GM19193 (cell line): ENCODE measurements around the gene C1orf116.
A peak's percentile ranks its signal among the peaks of the same experiment; 100 is the strongest.

ENCODE experiments used
- POLR2A ChIP-seq: IDR thresholded peaks from 4 replicates; pipeline ENCODE4 v1.6.1; 2011; ENCODE audit not compliant: insufficient read depth, insufficient read length; ENCODE audit errors: extremely low read depth

C1orf116 gene

GRCh38 chr1:207051191-207051943, 18.8 kb upstream of the C1orf116 start, which contains the start of gene YOD1:
Gene YOD1, minus strand, starts transcription at chr1:207051208. Its CDS starts 178 bp downstream, at chr1:207051030.
- no peak for TF ChIP-seq POLR2A

GRCh38 chr1:207050480-207051190, 18.1 kb upstream of the C1orf116 start:
- TF ChIP-seq POLR2A: peak; percentile 75

GRCh38 chr1:207049974-207050391, 17.4 kb upstream of the C1orf116 start:
- no peak for TF ChIP-seq POLR2A

- no peak for TF ChIP-seq POLR2A
Measured at GRCh38 chr1:207049514-207049913, 17.0 kb upstream of the C1orf116 start.

GRCh38 chr1:207049054-207049453, 16.5 kb upstream of the C1orf116 start:
- no peak for TF ChIP-seq POLR2A

- no peak for TF ChIP-seq POLR2A
Measured at GRCh38 chr1:207048041-207048440, 15.5 kb upstream of the C1orf116 start.

- TF ChIP-seq POLR2A: no peak
Measured at GRCh38 chr1:207047505-207047904, 14.9 kb upstream of the C1orf116 start.

GRCh38 chr1:207045453-207045852, 12.9 kb upstream of the C1orf116 start:
- TF ChIP-seq POLR2A: no peak

GRCh38 chr1:207040181-207040533, 7.6 kb upstream of the C1orf116 start:
- no peak for TF ChIP-seq POLR2A

GRCh38 chr1:207039380-207040180, 7.0 kb upstream of the C1orf116 start:
- no peak for TF ChIP-seq POLR2A

GRCh38 chr1:207036865-207037264, 4.3 kb upstream of the C1orf116 start:
- no peak for TF ChIP-seq POLR2A

- TF ChIP-seq POLR2A: no peak
Measured at GRCh38 chr1:207035877-207036551, 3.5 kb upstream of the C1orf116 start.

GRCh38 chr1:207034998-207035397, 2.4 kb upstream of the C1orf116 start:
- no peak for TF ChIP-seq POLR2A

GRCh38 chr1:207034208-207034607, 1.7 kb upstream of the C1orf116 start:
- TF ChIP-seq POLR2A: no peak

GRCh38 chr1:207033302-207033701, 746 bp upstream of the C1orf116 start:
- no peak for TF ChIP-seq POLR2A
